ENCODE measurements around the gene LIMCH1. TPM values are rescaled to one million over a fixed set of nuclear protein-coding genes. Genes with fewer than 3 reads are reported as not detected.
"Not testable (repeated sequence)": the region's sequence is repeated elsewhere in the genome, so short reads cannot be mapped to it uniquely, and the experiment has no call there.

The LIMCH1 gene
- total RNA-seq, 1 donor from 2014 or later: 12.7 TPM

DNA sequence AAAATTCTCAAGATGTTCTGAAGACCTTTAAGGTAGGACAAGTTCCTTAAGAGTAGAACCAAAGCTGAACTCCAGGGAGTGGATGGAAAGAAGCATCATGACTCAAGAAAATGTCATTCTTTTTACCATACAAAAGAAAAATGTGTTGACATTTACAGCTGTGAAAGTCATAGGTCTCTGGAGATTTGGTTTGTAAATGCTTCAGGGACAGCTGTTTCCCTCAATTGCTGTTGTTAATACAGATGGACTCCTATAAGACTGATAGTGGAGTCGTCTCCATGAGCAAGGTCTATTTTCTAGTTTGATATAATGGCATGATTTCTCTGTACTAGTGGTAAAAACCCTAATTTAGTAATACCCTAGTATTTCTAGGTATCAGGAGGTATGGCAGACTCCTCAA, 108.9 kb downstream of the LIMCH1 start:
- Mint-ChIP-seq H3K27ac (no peak overlapping the region), H3K4me3 (ENCODE audit: low read depth) (no peak overlapping the region), H3K27me3 (peaks cover 27% of the 10 kb centered on the region), H3K9me3 (ENCODE audit: low read depth) (no peaks in the 10 kb centered on the region), H3K36me3 (ENCODE audit: insufficient read depth) (peaks cover 2% of the 10 kb centered on the region), H3K4me1 (ENCODE audit: low read depth) (peaks cover 3% of the 10 kb centered on the region)
- no peak for DNase-seq (ENCODE audit: low spot score, unreplicated experiment)
- TF ChIP-seq, protein P1, sequence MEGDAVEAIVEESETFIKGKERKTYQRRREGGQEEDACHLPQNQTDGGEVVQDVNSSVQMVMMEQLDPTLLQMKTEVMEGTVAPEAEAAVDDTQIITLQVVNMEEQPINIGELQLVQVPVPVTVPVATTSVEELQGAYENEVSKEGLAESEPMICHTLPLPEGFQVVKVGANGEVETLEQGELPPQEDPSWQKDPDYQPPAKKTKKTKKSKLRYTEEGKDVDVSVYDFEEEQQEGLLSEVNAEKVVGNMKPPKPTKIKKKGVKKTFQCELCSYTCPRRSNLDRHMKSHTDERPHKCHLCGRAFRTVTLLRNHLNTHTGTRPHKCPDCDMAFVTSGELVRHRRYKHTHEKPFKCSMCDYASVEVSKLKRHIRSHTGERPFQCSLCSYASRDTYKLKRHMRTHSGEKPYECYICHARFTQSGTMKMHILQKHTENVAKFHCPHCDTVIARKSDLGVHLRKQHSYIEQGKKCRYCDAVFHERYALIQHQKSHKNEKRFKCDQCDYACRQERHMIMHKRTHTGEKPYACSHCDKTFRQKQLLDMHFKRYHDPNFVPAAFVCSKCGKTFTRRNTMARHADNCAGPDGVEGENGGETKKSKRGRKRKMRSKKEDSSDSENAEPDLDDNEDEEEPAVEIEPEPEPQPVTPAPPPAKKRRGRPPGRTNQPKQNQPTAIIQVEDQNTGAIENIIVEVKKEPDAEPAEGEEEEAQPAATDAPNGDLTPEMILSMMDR (IDR thresholded peaks at IDR 0.05; ENCODE audit: unreplicated experiment): no peak

DNA sequence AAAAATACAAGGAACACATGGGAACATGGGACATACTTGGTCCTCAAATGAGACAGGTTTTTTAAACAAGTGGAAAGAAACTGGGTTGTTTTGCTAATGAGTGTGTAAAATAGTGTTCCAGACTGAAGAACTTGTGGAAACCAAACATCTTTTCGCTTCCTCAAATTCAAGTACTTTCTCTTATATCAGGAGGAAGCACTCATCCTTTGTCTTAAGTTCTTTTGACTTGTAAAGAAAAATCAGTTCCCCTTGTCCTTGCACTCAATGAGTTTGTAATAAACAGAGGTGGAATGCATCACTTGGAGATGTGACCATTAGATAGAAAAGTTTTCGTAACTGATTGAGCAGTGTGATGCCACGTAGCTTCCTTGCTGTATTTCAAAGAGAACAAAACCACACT, 109.4 kb downstream of the LIMCH1 start:
- no peak overlapping the region for H3K27ac Mint-ChIP-seq
- DNase-seq (ENCODE audit: low spot score, unreplicated experiment): no peak
- TF ChIP-seq, protein P1 (IDR thresholded peaks at IDR 0.05; ENCODE audit: unreplicated experiment): no peak
- H3K27me3 Mint-ChIP-seq: peaks cover 27% of the 10 kb centered on the region
- H3K36me3 Mint-ChIP-seq (ENCODE audit: insufficient read depth): peaks cover 2% of the 10 kb centered on the region
- peaks cover 5% of the 10 kb centered on the region for H3K4me1 Mint-ChIP-seq (ENCODE audit: low read depth)
- H3K4me3 Mint-ChIP-seq (ENCODE audit: low read depth): no peak overlapping the region
- H3K9me3 Mint-ChIP-seq (ENCODE audit: low read depth): no peaks in the 10 kb centered on the region

DNA sequence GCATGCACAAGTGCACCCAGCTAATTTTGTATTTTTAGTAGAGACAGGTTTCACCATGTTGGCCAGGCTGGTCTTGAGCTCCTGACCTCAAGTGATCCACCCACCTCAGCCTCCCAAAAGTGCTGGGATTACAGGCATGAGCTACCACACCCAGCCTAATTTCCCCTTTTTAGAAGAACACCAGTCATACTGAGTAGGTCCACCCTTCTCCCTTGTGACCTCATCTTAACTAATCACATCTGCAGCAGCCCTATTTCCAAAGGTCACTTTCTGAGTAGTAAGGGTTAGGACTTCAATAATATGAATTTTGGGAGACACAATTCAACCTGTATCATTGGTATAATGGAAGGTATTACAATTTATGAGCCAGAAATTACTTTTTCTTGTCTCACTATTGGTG, 113.2 kb downstream of the LIMCH1 start:
- not testable (repeated sequence) for H3K27me3 Mint-ChIP-seq; H3K27ac Mint-ChIP-seq; H3K9me3 Mint-ChIP-seq (ENCODE audit: low read depth); H3K4me3 Mint-ChIP-seq (ENCODE audit: low read depth); H3K4me1 Mint-ChIP-seq (ENCODE audit: low read depth); H3K36me3 Mint-ChIP-seq (ENCODE audit: insufficient read depth); DNase-seq (ENCODE audit: low spot score, unreplicated experiment)

DNA sequence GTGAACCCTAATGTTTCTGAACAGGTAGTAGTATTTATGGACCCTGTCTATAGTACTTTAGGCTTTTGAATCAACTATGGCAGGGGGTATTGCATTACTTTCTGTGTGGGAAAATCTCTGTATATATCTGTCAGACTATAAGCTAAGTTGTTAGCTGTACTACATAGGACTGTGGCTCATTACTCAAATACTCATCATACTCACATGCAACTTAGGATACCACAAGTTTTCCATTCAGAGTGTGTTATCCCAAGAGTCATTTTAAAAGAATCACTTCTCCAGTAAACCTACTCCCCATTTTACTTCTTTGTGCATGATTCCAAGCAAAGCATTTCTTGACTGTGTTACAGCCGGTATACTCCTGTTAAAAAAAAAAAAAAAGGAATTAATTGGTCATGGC, 115.0 kb downstream of the LIMCH1 start:
- no peak for DNase-seq (ENCODE audit: low spot score, unreplicated experiment)
- no peaks in the 10 kb centered on the region for H3K36me3 Mint-ChIP-seq (ENCODE audit: insufficient read depth)
- H3K27me3 Mint-ChIP-seq: peaks cover 5% of the 10 kb centered on the region
- H3K27ac Mint-ChIP-seq: no peak overlapping the region
- TF ChIP-seq, protein P1 (IDR thresholded peaks at IDR 0.05; ENCODE audit: unreplicated experiment): no peak
- no peaks in the 10 kb centered on the region for H3K9me3 Mint-ChIP-seq (ENCODE audit: low read depth)
- no peak overlapping the region for H3K4me3 Mint-ChIP-seq (ENCODE audit: low read depth)
- peaks cover 18% of the 10 kb centered on the region for H3K4me1 Mint-ChIP-seq (ENCODE audit: low read depth)

DNA sequence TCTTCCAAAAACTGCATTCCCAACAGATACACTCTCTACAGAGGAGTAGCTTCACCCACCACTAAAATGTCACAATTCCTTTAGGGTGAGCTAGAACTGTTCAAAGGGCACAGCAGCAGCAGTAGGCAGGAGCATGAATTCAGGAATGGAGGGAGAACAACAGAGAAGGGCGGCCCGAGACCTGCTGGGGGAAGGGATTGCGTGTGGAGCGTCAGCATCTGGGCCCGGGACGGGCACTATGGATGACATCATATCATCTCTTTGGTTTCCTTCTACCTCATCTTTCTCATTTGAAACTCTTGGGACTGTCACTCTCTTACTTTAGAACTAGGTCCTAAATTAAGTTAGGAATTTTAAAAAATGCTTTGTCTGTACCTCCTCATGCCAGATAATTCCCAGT, 115.6 kb downstream of the LIMCH1 start:
- Mint-ChIP-seq H3K4me1 (ENCODE audit: low read depth) (peaks cover 21% of the 10 kb centered on the region), H3K36me3 (ENCODE audit: insufficient read depth) (no peaks in the 10 kb centered on the region), H3K27me3 (peaks cover 5% of the 10 kb centered on the region), H3K4me3 (ENCODE audit: low read depth) (no peak overlapping the region), H3K9me3 (ENCODE audit: low read depth) (no peaks in the 10 kb centered on the region), H3K27ac (no peak overlapping the region)
- TF ChIP-seq, protein P1 (IDR thresholded peaks at IDR 0.05; ENCODE audit: unreplicated experiment): no peak
- no peak for DNase-seq (ENCODE audit: low spot score, unreplicated experiment)

DNA sequence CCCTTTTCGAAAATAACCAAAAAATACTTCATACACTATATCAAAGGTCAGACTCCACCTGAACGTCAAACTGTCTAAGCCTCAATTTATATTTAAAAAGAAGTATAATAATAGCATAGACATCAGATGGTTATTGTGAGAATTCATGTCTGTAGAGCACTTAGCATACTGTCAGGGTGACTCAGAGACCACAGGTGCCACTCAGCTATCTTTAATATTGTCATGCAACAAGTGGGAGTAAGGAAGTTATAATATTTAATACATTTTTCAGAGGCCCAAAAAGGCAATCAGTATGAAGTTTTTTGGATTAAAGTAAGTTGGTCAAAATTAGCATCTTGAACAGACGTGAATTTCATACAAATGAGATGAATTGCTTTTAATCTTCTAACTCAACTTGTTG, 117.2 kb downstream of the LIMCH1 start:
- peaks cover 21% of the 10 kb centered on the region for H3K4me1 Mint-ChIP-seq (ENCODE audit: low read depth)
- TF ChIP-seq, protein P1 (IDR thresholded peaks at IDR 0.05; ENCODE audit: unreplicated experiment): no peak
- H3K27ac Mint-ChIP-seq: no peak overlapping the region
- H3K4me3 Mint-ChIP-seq (ENCODE audit: low read depth): no peak overlapping the region
- H3K9me3 Mint-ChIP-seq (ENCODE audit: low read depth): no peaks in the 10 kb centered on the region
- H3K27me3 Mint-ChIP-seq: peaks cover 5% of the 10 kb centered on the region
- H3K36me3 Mint-ChIP-seq (ENCODE audit: insufficient read depth): no peaks in the 10 kb centered on the region
- no peak for DNase-seq (ENCODE audit: low spot score, unreplicated experiment)

Data from progenitor cell of endocrine pancreas (in vitro differentiated cells).